ENCODE measurements around the gene UPK3BL1.
"Not testable (repeated sequence)": the region's sequence is repeated elsewhere in the genome, so short reads cannot be mapped to it uniquely, and the experiment has no call there.

- TF ChIP-seq POLR2AphosphoS5 (IDR thresholded peaks at IDR 0.05; ENCODE audit: low read depth); CTCF (IDR thresholded peaks at IDR 0.05; ENCODE audit: insufficient read depth, low read length); GABPA (IDR thresholded peaks at IDR 0.05; ENCODE audit: low read depth); REST (IDR thresholded peaks at IDR 0.05; ENCODE audit: insufficient replicate concordance, low read depth): not testable (repeated sequence)
Observed at GRCh38 chr7:102675545-102675944, 33.0 kb upstream of the UPK3BL1 start.
